Measurements from ENCODE around the gene DPP6.

DNA sequence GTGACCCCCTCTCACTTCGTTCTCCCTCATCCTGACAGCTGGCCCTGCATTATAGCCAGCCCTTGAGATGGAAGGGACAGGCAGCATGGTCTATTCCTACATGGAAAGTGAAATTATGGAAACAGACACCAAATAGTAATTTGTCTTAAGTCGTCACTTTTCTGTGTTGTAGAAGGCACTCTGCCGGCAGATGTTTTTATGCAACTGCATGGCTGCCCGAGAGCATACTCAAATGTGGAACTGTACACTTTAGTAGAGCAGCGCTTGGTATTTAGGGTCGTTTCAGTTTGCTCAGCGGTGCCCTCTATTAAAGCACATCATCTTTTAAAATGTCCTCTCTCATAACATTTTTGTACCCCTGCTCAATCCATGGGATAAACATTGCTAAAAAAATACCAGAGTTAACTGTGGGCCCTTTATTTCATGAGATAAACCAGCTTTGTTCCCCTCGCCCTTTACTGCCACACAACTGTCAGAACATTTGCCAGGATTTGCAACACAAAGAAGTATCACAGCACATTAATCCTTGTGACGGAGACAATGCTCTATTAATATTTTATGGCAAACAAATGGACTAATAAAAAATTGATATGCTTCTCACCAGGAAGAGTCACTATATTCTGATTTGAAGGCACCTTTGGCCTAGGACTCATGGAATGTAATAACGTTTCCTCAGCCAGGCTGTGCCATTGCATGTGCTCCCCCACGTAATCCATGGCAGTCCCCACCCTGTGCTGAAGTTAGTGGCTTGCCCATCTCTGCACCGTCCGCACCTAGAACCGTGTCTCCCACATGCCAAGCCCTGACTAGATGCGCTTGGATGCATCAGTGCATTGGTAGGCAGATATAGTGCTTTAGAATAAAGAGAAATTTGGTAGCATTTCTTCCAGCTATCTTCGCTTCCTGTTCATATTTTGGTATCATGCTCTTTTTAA lies 729.4 kb downstream of the DPP6 start:
- TF ChIP-seq, protein P1, sequence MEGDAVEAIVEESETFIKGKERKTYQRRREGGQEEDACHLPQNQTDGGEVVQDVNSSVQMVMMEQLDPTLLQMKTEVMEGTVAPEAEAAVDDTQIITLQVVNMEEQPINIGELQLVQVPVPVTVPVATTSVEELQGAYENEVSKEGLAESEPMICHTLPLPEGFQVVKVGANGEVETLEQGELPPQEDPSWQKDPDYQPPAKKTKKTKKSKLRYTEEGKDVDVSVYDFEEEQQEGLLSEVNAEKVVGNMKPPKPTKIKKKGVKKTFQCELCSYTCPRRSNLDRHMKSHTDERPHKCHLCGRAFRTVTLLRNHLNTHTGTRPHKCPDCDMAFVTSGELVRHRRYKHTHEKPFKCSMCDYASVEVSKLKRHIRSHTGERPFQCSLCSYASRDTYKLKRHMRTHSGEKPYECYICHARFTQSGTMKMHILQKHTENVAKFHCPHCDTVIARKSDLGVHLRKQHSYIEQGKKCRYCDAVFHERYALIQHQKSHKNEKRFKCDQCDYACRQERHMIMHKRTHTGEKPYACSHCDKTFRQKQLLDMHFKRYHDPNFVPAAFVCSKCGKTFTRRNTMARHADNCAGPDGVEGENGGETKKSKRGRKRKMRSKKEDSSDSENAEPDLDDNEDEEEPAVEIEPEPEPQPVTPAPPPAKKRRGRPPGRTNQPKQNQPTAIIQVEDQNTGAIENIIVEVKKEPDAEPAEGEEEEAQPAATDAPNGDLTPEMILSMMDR (IDR thresholded peaks at IDR 0.05) = no peak
- TF ChIP-seq POLR2A (IDR thresholded peaks at IDR 0.05) = no peak

Measured in heart left ventricle (tissue), 13 donors.